GM18520 (cell line): Measurements from ENCODE around the gene CLSTN1.

ENCODE experiments used
- ATAC-seq: cut with Tn5 transposase; IDR thresholded peaks from one replicate; pipeline ENCODE4 v1.9.1; 2021; ENCODE audit not compliant: unreplicated experiment

CLSTN1 gene

DNA sequence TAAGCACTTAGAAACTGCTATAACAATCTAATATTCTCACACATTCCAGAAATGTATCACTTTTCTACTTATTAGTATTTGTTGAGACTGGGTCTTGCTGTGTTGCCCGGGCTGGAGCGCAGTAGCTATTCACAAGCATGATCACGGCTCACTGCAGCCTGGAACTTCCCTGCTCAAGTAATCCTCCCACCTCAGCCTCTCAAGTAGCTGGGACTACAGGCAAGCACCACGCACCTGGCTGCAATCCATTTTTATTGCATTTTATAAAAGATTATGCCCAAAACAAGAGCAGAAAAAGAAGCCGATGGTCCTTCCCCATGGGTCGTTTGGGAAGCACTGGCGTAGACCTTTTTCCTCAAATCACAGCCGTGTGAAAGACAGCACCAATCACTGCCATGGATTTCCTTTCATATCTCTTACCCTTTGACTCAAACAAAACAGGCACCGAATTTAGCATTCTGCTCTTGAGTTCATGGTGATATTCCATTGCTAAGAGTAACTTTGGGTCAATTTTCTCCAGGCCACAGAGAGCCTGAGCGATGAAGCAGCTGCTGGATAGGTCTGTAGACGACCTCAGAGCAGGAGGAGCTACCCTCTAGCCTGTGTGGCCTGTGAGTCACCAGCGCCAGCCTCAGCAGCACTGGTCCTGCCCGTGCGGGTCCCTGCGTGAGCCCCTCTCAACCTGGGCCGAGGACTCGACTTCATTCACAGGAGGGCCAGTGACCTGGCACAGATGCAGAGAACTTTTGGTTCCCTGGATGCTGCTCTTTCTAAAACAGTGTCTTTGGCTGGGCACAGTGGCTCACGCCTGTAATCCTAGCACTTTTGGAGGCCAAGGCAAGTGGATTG is 91.4 kb downstream of the CLSTN1 start:
- no peak for ATAC-seq

- ATAC-seq: no peak
Measured at GRCh38 chr1:9731561-9731960, 92.2 kb downstream of the CLSTN1 start.

DNA sequence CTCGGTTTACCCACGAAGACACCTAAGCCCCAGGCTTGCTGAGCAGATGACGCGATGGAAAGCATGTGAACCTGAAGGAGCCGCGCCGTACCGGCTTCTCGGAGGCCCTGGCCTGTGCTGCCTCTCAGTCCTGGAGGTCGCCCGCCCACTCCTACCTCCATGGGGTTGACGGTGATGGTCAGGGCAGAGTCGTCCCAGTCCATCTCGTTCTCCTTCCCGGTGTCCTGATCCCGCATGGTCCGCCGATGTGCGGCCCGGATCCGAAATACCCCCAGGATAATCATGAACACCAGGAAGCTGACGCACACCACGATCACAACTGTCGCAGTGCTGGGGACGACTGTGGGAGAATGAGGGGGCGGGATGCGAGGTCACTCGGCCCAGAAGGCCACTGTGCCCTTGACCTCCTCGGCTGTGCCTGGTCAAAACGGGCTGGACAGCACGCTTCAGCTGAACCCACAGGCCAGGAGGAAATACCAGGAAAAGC is 92.7 kb downstream of the CLSTN1 start:
- ATAC-seq: no peak

DNA sequence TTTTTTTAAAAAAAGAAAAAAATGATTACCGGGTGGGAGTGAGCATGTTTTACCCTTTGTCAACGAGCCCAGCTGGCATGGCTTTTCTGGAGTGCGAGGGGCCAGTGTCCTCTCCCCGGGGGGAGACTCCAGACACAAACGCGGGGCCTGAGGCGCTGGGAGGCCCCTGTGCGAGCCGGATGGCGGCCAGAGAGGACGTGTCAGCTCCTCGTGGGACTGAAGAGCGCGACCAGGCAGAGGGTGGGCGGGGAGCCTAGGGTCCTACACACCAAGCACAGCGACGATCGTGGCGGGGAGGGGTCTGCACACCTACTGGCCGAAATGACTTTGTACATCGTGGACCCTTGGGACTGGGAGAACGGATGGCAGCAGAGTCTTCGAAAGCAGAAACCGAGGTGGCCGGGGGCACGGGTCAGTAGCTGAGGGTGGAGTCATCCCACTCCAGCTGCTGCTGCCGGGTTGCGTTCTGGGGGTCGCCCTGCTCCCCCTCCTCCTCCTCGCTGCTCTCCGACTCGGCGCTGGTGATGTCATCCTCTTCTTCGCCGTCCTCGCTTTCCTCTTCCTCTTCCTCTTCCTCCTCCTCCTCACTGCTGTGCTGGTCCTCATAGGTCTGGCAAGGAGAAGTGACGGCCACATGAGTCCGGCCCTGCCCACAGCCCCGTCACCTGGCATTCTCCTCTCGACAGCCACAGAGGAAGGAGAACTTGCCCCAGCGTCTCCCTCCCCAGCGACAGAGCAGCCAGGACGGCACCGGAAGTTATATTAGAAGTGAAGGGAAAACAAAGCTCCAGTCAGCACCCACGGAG is 93.5 kb downstream of the CLSTN1 start:
- no peak for ATAC-seq

- ATAC-seq: no peak
Measured at GRCh38 chr1:9729523-9729922, 94.2 kb downstream of the CLSTN1 start.

DNA sequence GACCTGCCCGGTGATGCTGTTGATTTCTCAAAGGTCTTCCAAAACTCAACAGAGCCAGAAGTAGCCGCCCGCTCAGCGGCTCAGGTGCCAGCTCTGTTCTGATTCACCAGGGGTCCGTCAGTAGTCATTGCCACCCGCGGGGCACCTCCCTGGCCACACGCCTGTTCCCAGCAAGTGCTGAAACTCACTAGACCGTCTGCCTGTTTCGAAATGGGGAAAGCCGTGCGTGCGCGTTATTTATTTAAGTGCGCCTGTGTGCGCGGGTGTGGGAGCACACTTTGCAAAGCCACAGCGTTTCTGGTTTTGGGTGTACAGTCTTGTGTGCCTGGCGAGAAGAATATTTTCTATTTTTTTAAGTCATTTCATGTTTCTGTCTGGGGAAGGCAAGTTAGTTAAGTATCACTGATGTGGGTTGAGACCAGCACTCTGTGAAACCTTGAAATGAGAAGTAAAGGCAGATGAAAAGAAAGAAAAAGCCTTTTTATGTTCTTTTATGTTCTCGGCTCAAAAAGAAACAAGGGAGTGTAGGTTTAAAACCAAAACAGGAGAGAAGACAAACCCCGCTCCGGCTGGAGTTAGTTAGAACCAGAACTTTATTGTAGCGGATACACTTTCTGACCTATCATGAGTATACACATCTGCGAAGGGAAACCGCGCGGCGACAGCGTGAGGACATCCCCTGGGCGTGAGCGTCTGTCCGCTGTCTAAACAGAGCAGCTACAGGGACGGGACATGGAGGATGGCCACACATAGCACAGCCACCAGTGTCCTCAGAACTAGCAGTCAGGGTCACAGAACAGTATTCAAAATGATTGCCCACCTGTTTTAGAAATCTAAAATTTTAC is 95.1 kb downstream of the CLSTN1 start:
- ATAC-seq: no peak

- no peak for ATAC-seq
Measured at GRCh38 chr1:9726905-9727595, 96.7 kb downstream of the CLSTN1 start.

GRCh38 chr1:9726406-9726805 is 97.4 kb downstream of the CLSTN1 start:
- ATAC-seq: no peak

- no peak for ATAC-seq
Measured at GRCh38 chr1:9724706-9725476, 98.9 kb downstream of the CLSTN1 start.

- no peak for ATAC-seq
Measured at GRCh38 chr1:9723926-9724325, 99.8 kb downstream of the CLSTN1 start.

- no peak for ATAC-seq
Measured at GRCh38 chr1:9723068-9723805, 100.5 kb downstream of the CLSTN1 start.

DNA sequence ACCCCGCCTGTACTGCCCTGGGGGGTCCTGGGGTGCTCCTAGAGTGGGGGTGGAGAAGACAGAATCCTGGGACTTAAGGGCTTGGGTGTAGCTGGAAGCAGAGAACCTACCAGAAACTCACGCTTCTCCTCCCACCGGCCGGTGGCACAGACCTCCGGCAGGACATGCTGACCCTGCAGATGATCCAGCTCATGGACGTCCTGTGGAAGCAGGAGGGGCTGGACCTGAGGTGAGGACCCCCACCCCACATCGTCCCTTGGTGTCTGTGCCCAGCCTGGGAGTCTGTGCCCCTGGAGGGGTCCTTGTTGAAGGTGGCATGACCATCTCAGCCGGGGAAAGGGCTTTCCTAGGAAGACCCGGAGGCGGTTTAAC is 101.4 kb downstream of the CLSTN1 start:
- no peak for ATAC-seq

GRCh38 chr1:9721606-9722377 is 102.0 kb downstream of the CLSTN1 start:
- no peak for ATAC-seq

- ATAC-seq: no peak
Measured at GRCh38 chr1:9720785-9721605, 102.8 kb downstream of the CLSTN1 start.

DNA sequence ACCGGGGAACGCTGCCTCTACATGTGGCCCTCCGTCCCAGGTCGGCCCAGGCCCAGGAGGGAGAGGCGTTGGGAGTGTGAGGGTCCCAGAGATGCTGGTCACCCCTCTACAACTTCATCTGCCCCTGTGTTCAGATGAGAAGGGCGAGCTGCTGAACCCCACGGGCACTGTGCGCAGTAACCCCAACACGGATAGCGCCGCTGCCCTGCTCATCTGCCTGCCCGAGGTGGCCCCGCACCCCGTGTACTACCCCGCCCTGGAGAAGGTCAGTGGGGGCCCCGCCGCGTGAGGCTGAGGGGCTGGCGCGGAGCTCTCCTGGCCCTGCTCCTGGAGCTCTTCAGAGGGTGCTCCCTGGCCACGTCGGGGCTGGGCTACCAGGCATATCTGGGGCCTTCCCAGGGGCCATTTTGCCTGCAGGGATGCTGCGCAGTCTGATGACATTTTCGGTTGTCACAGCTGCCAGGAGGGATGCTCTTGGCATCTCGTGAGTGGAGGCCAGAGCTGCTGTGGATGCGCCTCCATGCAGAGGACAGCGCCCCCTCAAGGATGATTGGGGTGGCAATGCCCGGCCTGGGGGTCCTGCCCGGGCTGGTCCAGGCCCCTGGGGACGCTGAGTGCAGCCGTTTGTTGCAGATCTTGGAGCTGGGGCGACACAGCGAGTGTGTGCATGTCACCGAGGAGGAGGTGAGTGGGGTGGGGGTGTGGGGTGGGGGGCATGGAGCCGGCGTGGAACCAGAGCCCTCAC is 103.6 kb downstream of the CLSTN1 start:
- ATAC-seq: no peak

DNA sequence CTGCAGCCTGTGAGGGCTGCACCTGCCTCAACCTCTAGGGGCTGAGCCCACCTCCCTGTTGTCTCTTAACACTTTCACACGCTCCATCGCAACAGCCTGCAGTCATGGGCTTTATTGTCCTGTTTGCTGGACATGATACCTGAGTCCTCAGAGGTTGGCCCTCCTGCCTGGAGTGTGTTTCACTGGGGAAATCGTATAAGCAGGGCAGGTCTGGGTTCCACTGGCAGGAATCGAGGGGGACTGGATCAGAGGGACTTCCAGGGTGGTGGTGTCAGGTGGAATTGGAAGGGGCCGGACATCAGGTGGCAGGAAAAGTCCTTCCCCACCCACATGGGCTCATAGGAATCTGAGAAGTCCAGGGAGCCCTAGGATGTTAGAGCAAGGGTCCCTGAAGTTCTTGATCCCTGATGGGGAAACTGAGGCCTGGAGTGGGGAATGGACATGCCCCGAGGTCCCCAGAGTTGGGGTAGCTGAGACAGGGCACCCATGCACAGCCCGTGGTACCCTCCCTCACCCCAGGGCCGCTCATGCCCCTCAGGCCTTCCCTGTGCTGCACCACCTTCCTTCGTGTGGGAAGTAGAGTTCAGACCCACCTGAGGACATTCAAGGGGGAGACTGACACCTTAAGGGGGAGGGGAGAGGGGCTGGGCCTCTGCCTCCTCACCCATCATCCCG is 105.6 kb downstream of the CLSTN1 start:
- no peak for ATAC-seq
